A673 (cell line): ENCODE data around the gene CDK17. TPM values are rescaled to one million over a fixed set of nuclear protein-coding genes. Genes with fewer than 3 reads are reported as not detected.

Experiments
- BruUV-seq: library from RNA; stranded (reverse); fragments of 400-500 nt; replicated peaks from 2 replicates; lab custom pipeline; 2021; lab: Mats Ljungman, UMichigan
- CTCF ChIA-PET: fragments of 300-600 bp; sonication (Branson Sonifier 250); formaldehyde crosslinking; loops from one replicate; lab custom pipeline; 2022; ENCODE audit warnings: antibody characterized with exemption; lab: Charles Lee
- POLR2A ChIA-PET: fragments of 300-600 bp; sonication (Branson Sonifier 250); formaldehyde crosslinking; loops from one replicate; lab custom pipeline; 2022; ENCODE audit warnings: antibody characterized with exemption; ENCODE audit not compliant: low non-redundant PET; lab: Charles Lee
- DNase-seq: peaks from one replicate; pipeline ENCODE4 v3.0.0-alpha.2; 2015; ENCODE audit warnings: low spot score
- H3K27ac ChIP-seq: fragments of 200-600 bp; sonication (generic); 2 replicates; pipeline ENCODE4 v1.5.1; 2016; ENCODE audit warnings: mixed run types, low read depth, mild to moderate bottlenecking, mixed read lengths, antibody characterized with exemption, low read length; ENCODE audit not compliant: poor library complexity, severe bottlenecking
- H3K27me3 ChIP-seq: fragments of 200-600 bp; sonication (generic); replicated peaks from 2 replicates; pipeline ENCODE4 v1.6.1; 2017; ENCODE audit warnings: mixed run types, low read depth, mild to moderate bottlenecking, mixed read lengths, antibody characterized with exemption, low read length; ENCODE audit not compliant: insufficient read depth, poor library complexity
- H3K36me3 ChIP-seq: fragments of 200-600 bp; sonication (generic); 2 replicates; pipeline ENCODE4 v1.6.1; 2016; ENCODE audit warnings: mixed run types, mild to moderate bottlenecking, mixed read lengths, antibody characterized with exemption, low read length; ENCODE audit not compliant: insufficient read depth, poor library complexity, severe bottlenecking
- H3K4me1 ChIP-seq: fragments of 200-600 bp; sonication (generic); 2 replicates; pipeline ENCODE4 v1.6.1; 2017; ENCODE audit warnings: mixed run types, mild to moderate bottlenecking, mixed read lengths, antibody characterized with exemption, low read length; ENCODE audit not compliant: insufficient read depth, poor library complexity, severe bottlenecking
- H3K4me3 ChIP-seq: fragments of 200-600 bp; sonication (generic); 2 replicates; pipeline ENCODE4 v1.5.1; 2016; ENCODE audit warnings: low read depth, mixed run types, mild to moderate bottlenecking, mixed read lengths, low read length; ENCODE audit not compliant: poor library complexity, severe bottlenecking
- H3K9me3 ChIP-seq: fragments of 200-600 bp; sonication (generic); 2 replicates; pipeline ENCODE4 v1.6.1; 2016; ENCODE audit warnings: mixed run types, low read depth, mild to moderate bottlenecking, mixed read lengths, antibody characterized with exemption, low read length; ENCODE audit not compliant: poor library complexity, severe bottlenecking
- CTCF ChIP-seq: fragments of 300-800, 200-600 bp; sonication (generic); conservative IDR thresholded peaks from 2 replicates; pipeline ENCODE4 v1.5.1; 2017; ENCODE audit warnings: low read depth, mild to moderate bottlenecking, antibody characterized with exemption, low read length, moderate library complexity, mixed read lengths
- EZH2 ChIP-seq: fragments of 200-600 bp; sonication (generic); IDR thresholded peaks from 2 replicates; pipeline ENCODE4 v1.6.1; 2017; ENCODE audit warnings: borderline replicate concordance, low read depth, mild to moderate bottlenecking, mixed read lengths, antibody characterized with exemption, low read length; ENCODE audit not compliant: poor library complexity, severe bottlenecking
- intact Hi-C: fragments of 100-400 bp; cut with micrococcal nuclease; formaldehyde crosslinking; loops from one replicate; pipeline ENCODE4 v1.10.0; 2022; ENCODE audit not compliant: unreplicated experiment
- total RNA-seq: library from RNA; stranded (reverse); gene quantifications from 2 replicates; pipeline ENCODE4 v1.2.3, GENCODE V29; 2021

Gene CDK17
- total RNA-seq, 1 experiment from 2014 or later: 34.8 TPM

GRCh38 chr12:96329018-96329417, 71.2 kb downstream of the CDK17 start:
- CTCF ChIA-PET: no interaction called here
- POLR2A ChIA-PET: no interaction called here

GRCh38 chr12:96327889-96328288, 72.3 kb downstream of the CDK17 start:
- intact Hi-C loops: no loop called here
- Histone ChIP-seq H3K27me3 (no peaks in the 10 kb centered on the region), H3K4me1 (no peaks in the 10 kb centered on the region), H3K36me3 (peaks cover 5% of the 10 kb centered on the region), H3K27ac (no peak overlapping the region), H3K9me3 (no peaks in the 10 kb centered on the region), H3K4me3 (no peak overlapping the region)
- no peak for TF ChIP-seq EZH2
- TF ChIP-seq CTCF: no peak
- BruUV-seq: no TSS peak
- ChIA-PET CTCF (no interaction called here), POLR2A (no interaction called here)
- DNase-seq: no peak

More at GRCh38 chr12:96329018-96329417, 71.2 kb downstream of the CDK17 start:
- H3K4me1 ChIP-seq: no peaks in the 10 kb centered on the region
- H3K27ac ChIP-seq: no peak overlapping the region
- no peak overlapping the region for H3K4me3 ChIP-seq
- TF ChIP-seq CTCF (no peak), EZH2 (no peak)
- H3K27me3 ChIP-seq: no peaks in the 10 kb centered on the region
- intact Hi-C loops: no loop called here
- no peak for DNase-seq
- H3K9me3 ChIP-seq: no peaks in the 10 kb centered on the region
- H3K36me3 ChIP-seq: no peaks in the 10 kb centered on the region
- BruUV-seq: no TSS peak

GRCh38 chr12:96327346-96327745, 72.9 kb downstream of the CDK17 start:
- no TSS peak for BruUV-seq
- Histone ChIP-seq H3K4me1 (no peaks in the 10 kb centered on the region), H3K27ac (no peak overlapping the region), H3K27me3 (no peaks in the 10 kb centered on the region), H3K9me3 (no peaks in the 10 kb centered on the region), H3K4me3 (no peak overlapping the region), H3K36me3 (peaks cover 7% of the 10 kb centered on the region)
- ChIA-PET POLR2A (no interaction called here), CTCF (no interaction called here)
- no peak for TF ChIP-seq EZH2
- intact Hi-C loops: no loop called here
- no peak for DNase-seq

- no peak for DNase-seq
- H3K27ac ChIP-seq: no peak overlapping the region
- H3K36me3 ChIP-seq: peaks cover 10% of the 10 kb centered on the region
- TF ChIP-seq EZH2 (no peak), CTCF (no peak)
- no TSS peak for BruUV-seq
- POLR2A ChIA-PET: no interaction called here
- H3K9me3 ChIP-seq: no peaks in the 10 kb centered on the region
- intact Hi-C loops: no loop called here
- H3K4me1 ChIP-seq: no peaks in the 10 kb centered on the region
- CTCF ChIA-PET: no interaction called here
- no peak overlapping the region for H3K4me3 ChIP-seq
- no peaks in the 10 kb centered on the region for H3K27me3 ChIP-seq
These were observed 73.5 kb downstream of the CDK17 start for GRCh38 chr12:96326628-96327227.
